GM19238 (cell line): Measurements from ENCODE around the gene CRYGN.

Experiments
- DNase-seq: peaks from one replicate; pipeline ENCODE4 v3.0.0; 2011; ENCODE audit warnings: low spot score; ENCODE audit not compliant: insufficient read length

The CRYGN gene

DNA sequence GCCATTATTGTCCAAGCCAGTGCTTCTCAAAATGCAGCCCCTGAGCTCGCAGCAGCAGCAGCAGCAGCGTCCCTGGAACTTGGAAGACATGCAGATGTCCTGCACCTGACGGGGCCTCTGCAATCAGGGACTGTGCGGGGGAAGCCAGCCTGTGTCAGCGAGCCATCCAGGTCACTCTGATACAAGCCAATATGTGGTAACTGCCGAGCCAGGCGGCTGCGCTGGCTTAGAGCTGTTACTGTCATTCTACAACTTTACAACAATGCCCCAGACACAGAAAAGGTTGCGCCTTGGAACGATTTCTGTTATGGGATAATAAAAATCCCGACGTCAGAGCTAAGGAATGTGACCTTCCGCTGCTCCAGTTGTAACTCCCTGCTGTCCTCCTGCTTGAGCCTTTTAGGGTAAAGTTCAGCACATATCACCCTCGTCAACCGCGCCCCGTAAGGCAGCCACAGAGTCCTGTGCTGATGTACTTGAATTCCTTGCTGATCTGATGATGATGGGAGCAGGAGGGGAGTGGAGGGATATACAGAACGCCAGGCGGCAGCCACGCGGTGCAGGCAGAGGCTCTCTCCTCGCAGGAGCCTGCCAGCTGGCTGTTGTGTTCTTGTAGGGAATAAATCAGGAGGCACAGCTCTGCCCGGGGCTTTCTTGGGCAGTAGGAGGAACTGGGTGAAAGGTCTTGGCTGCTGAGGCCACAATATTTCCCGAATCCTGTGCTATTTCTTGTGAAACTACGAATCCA is 20.0 kb upstream of the CRYGN start:
- DNase-seq, result no peak

GRCh38 chr7:151457534-151457933 is 17.6 kb upstream of the CRYGN start:
- DNase-seq, result no peak

GRCh38 chr7:151456782-151457181 is 16.8 kb upstream of the CRYGN start:
- no peak for DNase-seq

- DNase-seq, result no peak
Measured at GRCh38 chr7:151456276-151456675, 16.3 kb upstream of the CRYGN start.

- no peak for DNase-seq
Measured at GRCh38 chr7:151455690-151456089, 15.7 kb upstream of the CRYGN start.

- DNase-seq, result no peak
Measured at GRCh38 chr7:151454932-151455530, 15.1 kb upstream of the CRYGN start.

GRCh38 chr7:151454305-151454704 is 14.4 kb upstream of the CRYGN start:
- no peak for DNase-seq

GRCh38 chr7:151453326-151453791 is 13.4 kb upstream of the CRYGN start:
- DNase-seq, result no peak

GRCh38 chr7:151452680-151453325 is 12.9 kb upstream of the CRYGN start:
- no peak for DNase-seq

- DNase-seq, result no peak
Measured at GRCh38 chr7:151451626-151452571, 12.0 kb upstream of the CRYGN start.

- DNase-seq, result no peak
Measured at GRCh38 chr7:151451156-151451555, 11.2 kb upstream of the CRYGN start.

DNA sequence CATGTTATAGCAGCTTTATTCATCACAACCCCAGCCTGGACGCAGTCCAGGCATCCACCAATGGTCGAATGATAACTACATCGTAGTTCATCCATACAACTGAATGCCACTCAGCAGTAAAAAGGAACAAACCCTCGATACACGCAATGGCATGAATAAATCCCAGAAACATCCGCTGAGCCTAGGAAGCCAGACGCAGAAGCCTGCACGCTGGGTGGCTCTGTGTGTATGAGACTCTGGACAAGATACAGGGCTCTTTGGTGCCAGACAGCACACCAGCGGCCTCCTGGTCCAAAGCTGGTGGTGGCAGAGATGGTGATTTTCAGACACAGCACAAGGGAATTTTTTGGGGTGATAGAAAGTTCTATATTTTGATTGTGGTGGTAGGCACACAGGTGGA is 10.0 kb upstream of the CRYGN start:
- DNase-seq, result no peak

- DNase-seq, result peak; percentile 80
Measured at GRCh38 chr7:151448261-151449252, 8.6 kb upstream of the CRYGN start.

DNA sequence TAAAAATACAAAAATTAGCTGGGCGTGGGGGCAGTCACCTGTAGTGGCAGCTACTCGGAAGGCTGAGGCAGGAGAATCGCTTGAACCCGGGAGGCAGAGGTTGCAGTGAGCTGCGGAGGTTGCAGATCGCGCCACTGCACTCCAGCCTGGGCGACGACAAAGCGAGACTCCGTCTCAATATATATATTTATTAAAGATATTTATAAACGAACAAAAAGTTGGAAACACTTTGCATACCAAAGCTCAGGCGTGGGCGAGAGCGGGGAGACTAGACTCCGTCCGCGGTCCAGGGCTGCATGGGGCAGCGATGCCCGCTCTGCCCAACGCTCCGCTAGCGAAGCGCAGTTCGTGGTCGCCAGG is 7.9 kb upstream of the CRYGN start:
- DNase-seq, result no peak

GRCh38 chr7:151447312-151447711 is 7.4 kb upstream of the CRYGN start:
- no peak for DNase-seq

DNA sequence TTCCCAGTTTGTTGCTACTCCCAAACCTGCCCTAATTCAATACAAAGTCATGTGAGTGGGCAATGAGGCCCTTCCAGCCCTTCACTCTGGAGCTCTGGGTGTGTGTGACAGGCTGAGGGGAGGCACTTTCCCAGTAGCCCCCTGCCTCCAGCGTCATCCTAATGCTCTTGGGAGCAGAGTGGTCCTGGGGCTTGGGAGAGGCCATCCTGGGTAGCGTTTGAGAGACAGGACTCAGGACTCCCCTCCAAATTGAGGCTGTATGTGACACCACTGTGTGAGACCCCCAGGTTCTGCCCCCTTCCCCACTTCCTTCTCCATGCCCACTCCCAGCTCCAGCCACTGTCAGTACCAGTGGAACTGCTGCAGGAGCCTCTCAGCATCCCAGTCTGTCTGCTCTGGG is 6.5 kb upstream of the CRYGN start:
- no peak for DNase-seq

GRCh38 chr7:151444632-151445031 is 4.7 kb upstream of the CRYGN start:
- DNase-seq, result no peak

DNA sequence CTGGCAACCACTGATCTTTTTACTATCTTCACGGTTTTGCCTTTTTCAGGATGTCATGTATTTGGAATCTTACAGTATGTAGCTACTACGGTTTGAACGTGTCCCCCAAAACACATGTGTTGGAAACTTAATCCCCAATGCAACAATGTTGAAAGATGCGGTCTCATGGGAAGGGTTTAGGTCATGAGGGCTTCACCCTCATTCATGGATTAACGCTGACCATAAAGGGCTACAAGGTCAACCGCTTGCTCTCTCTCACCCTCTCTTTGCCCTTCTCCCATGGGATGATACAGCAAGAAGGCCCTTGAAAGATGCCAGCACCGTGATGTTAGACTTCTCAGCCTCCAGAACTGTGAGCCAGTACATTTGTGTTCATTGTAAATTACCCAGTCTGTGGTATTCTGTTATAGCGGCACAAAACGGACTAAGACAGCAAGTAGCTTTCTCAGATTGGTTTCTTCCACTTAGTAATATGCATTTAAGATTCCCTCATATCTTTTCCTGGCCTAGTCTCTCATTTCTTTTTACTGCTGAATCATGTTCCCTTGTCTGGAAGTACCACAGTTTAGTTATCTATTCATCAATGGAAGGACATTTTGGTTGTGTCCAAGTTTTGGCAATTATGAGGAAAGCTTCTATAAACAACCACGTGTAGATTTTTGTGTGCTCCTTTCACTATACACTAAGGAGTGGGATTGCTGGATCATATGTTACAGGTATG is 3.0 kb upstream of the CRYGN start:
- DNase-seq, result no peak

DNA sequence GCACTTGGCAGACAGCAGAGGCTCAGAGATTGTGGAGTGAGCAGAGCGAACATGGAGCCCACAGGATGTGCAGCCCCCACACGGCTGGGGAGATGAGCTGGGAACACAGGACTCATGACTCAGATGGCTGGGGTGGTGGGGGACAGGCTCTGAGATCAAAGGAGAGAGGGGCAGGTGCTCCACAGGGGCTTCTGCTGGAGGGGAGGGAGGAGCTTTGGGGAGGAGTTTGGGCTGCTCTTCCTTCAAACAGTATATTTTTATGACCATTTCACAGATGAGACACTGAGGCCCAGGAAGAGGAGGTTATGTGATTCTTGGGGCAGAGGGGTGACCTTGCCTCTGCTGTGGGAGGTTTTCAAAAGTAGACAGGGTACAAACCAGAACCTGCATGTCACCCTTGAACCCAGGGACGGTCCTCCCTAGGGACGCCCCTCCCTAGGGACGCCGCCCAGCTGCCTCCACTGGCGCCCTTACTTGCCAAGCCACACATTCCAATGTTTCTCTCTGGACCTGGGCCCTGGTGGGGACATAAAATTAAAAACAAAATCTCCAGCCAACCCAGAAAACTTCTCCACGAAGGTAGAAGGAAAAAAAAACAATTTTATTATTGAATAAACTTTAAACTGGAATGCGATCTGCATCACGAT is 981 bp upstream of the CRYGN start:
- DNase-seq, result no peak
